ENCODE measurements around the gene TYRP1. TPM values are rescaled to one million over a fixed set of nuclear protein-coding genes. Genes with fewer than 3 reads are reported as not detected.

Gene TYRP1
- total RNA-seq = 1,000 to 10,000 TPM; 6,402 to 8,397 TPM

GRCh38 chr9:12693141-12693540 lies at the start of gene TYRP1:
Gene TYRP1 (plus strand): TSS chr9:12693385. CDS start chr9:12693997, 612 bp downstream.

Other genes with a start within 250 kb of the TYRP1 start
- gene LURAP1L, start 81.6 kb downstream of the TYRP1 start, total RNA-seq = 1 to 10 TPM; 5.9 to 7.3 TPM